K562 (cell line): ENCODE measurements around the gene AMBRA1. TPM values are rescaled to one million over a fixed set of nuclear protein-coding genes. Genes with fewer than 3 reads are reported as not detected.

Experiments used
- ATF3 ChIP-seq, 2 experiments: fragments of 450-650 bp in 1 of 2; sonication (generic) in 1 of 2; formaldehyde crosslinking in 1 of 2; IDR thresholded peaks in 1 of 2; conservative IDR thresholded peaks in 1 of 2; 2 replicates each; pipeline versions ENCODE4 v1.6.1 to v1.8.1; 2016 to 2023; ENCODE audit warnings: mild to moderate bottlenecking in 2 of 2, moderate library complexity in 2 of 2, inconsistent platforms in 1 of 2, missing genetic modification reagents in 1 of 2
- CXXC5 ChIP-seq: fragments of 250-450 bp; sonication (Bioruptor Pico); IDR thresholded peaks from 2 replicates; pipeline ENCODE4 v1.8.0; 2022; ENCODE audit warnings: inconsistent platforms, mild to moderate bottlenecking, moderate library complexity
- DIDO1 ChIP-seq: fragments of 450-650 bp; IDR thresholded peaks from 2 replicates; pipeline ENCODE4 v1.6.1; 2016; ENCODE audit warnings: low read depth, missing biosample characterization, missing genetic modification characterization
- HDGF ChIP-seq: fragments of 450-650 bp; IDR thresholded peaks from 2 replicates; pipeline ENCODE4 v1.6.1; 2016
- HES1 ChIP-seq: fragments of 450-650 bp; IDR thresholded peaks from 2 replicates; pipeline ENCODE4 v1.6.1; 2016; ENCODE audit warnings: low read depth, mild to moderate bottlenecking, moderate library complexity
- HOMEZ ChIP-seq: fragments of 250-450 bp; sonication (Bioruptor Pico); IDR thresholded peaks from 2 replicates; pipeline ENCODE4 v1.4.0; 2020; ENCODE audit warnings: mild to moderate bottlenecking, moderate library complexity
- LEF1 ChIP-seq: fragments of 450-650 bp; IDR thresholded peaks from 2 replicates; pipeline ENCODE4 v1.6.1; 2016; ENCODE audit warnings: mild to moderate bottlenecking
- MTA1 ChIP-seq: fragments of 450-650 bp; IDR thresholded peaks from 2 replicates; pipeline ENCODE4 v1.6.1; 2017; ENCODE audit warnings: borderline replicate concordance
- POLR2A ChIP-seq: fragments of 450-650 bp; conservative IDR thresholded peaks from 2 replicates; pipeline ENCODE4 v1.6.1; 2016
- POLR2H ChIP-seq: IDR thresholded peaks from 2 replicates; pipeline ENCODE4 v1.6.1; 2016; ENCODE audit warnings: missing genetic modification characterization, low read depth, mild to moderate bottlenecking, control low read depth, missing compliant biosample characterization, moderate library complexity
- PURB ChIP-seq: sonication (generic); formaldehyde crosslinking; IDR thresholded peaks from 2 replicates; pipeline ENCODE4 v1.9.0; 2021; ENCODE audit warnings: low read depth, mild to moderate bottlenecking, missing genetic modification reagents
- RBM17 ChIP-seq: fragments of 200-400 bp; formaldehyde crosslinking; IDR thresholded peaks from 2 replicates; pipeline ENCODE4 v1.6.1; 2017; ENCODE audit warnings: low read depth, mild to moderate bottlenecking, low read length, borderline replicate concordance
- RBM22 ChIP-seq: fragments of 200-400 bp; formaldehyde crosslinking; IDR thresholded peaks from 2 replicates; pipeline ENCODE4 v1.6.1; 2018; ENCODE audit warnings: low read length, low read depth; ENCODE audit not compliant: poor library complexity, severe bottlenecking
- SMAD1 ChIP-seq: fragments of 150-350 bp; IDR thresholded peaks from 2 replicates; pipeline ENCODE4 v1.6.1; 2014; ENCODE audit warnings: low read length, low read depth; ENCODE audit not compliant: partially characterized antibody
- SMARCC2 ChIP-seq: fragments of 450-650 bp; IDR thresholded peaks from 2 replicates; pipeline ENCODE4 v1.6.1; 2017; ENCODE audit warnings: antibody characterized with exemption, moderate library complexity, mild to moderate bottlenecking, low read depth
- SMARCE1 ChIP-seq: fragments of 450-650 bp; IDR thresholded peaks from 2 replicates; pipeline ENCODE4 v1.7.1; 2016; ENCODE audit warnings: mild to moderate bottlenecking
- SRSF3 ChIP-seq: fragments of 200-400 bp; formaldehyde crosslinking; IDR thresholded peaks from 2 replicates; pipeline ENCODE4 v1.6.1; 2016; ENCODE audit warnings: mild to moderate bottlenecking, low read length, moderate library complexity; ENCODE audit not compliant: insufficient read depth
- TFAP4 ChIP-seq: sonication (generic); formaldehyde crosslinking; IDR thresholded peaks from 2 replicates; pipeline ENCODE4 v1.8.0; 2022; ENCODE audit warnings: missing genetic modification reagents, mild to moderate bottlenecking, moderate library complexity, borderline replicate concordance
- ZBTB12 ChIP-seq: fragments of 250-450 bp; sonication (Bioruptor Pico); IDR thresholded peaks from 2 replicates; pipeline ENCODE4 v1.4.0; 2020
- ZNF436 ChIP-seq: fragments of 250-450, 450-650 bp; sonication (Bioruptor Pico); formaldehyde crosslinking; IDR thresholded peaks from 2 replicates; pipeline ENCODE4 v1.7.0; 2020; ENCODE audit warnings: mild to moderate bottlenecking
- ZNF586 ChIP-seq: fragments of 450-650 bp; formaldehyde crosslinking; conservative IDR thresholded peaks from 2 replicates; pipeline ENCODE4 v1.4.0; 2020; ENCODE audit warnings: mild to moderate bottlenecking, moderate library complexity
- polyA plus RNA-seq, 8 experiments: library from polyadenylated mRNA; depleted of rRNA in 4 of 8; stranded (reverse) in 5 of 8; unstranded in 3 of 8; fragments of >200 nt; fragmentation: Nextera tagmentation in 2 of 8; fragmentation: Illumina TruSeq in 1 of 8; extraction: Ambion mirVana in 2 of 8; extraction: Trizol in 1 of 8; gene quantifications; 2 replicates each; pipeline versions ENCODE4 v1.2.1 to v1.2.3, GENCODE V29; 2011 to 2014; ENCODE audit warnings: inconsistent platforms in 1 of 8, missing spikeins in 1 of 8
- total RNA-seq, 7 experiments: library from RNA; depleted of rRNA in 6 of 7; stranded (reverse); fragments of >200 nt in 6 of 7; fragmentation: Illumina TruSeq in 2 of 7; extraction: Trizol in 2 of 7; gene quantifications; 2 replicates each; pipeline versions ENCODE4 v1.2.1 to v1.2.3, GENCODE V29; 2011 to 2021; ENCODE audit warnings: low replicate concordance in 1 of 7

Gene AMBRA1
- total and polyA plus RNA-seq, 9 of the 15 experiments (the other 6 are each of a cell fraction or from before 2014, with no cell fraction given), result 0.15 to 24.5 (median 13.0) TPM

- TF ChIP-seq ZBTB12 (no peak), TFAP4 (CRISPR knock-in tag) (no peak), ZNF436 (CRISPR knock-in tag) (no peak), HDGF (0 out of 2 replicates have a peak, but pooled peaks have one; percentile 8), CXXC5 (CRISPR knock-in tag) (no peak), LEF1 (peak; percentile 54; the same call in 1 of the 2 replicates), ZNF586 (CRISPR knock-in tag) (no peak), RBM17 (no peak), SMAD1 (no peak), DIDO1 (no peak), ATF3 (IDR thresholded peaks at IDR 0.05) (peak; percentile 98), ATF3 (CRISPR knock-in tag; conservative IDR thresholded peaks at IDR 0.05) (no peak), HES1 (peak; percentile 38; the same call in 1 of the 2 replicates), POLR2A (no peak), POLR2H (tag) (peak; percentile 47), MTA1 (0 out of 2 replicates have a peak, but pooled peaks have one; percentile 57), SMARCE1 (peak; percentile 92), SRSF3 (no peak), HOMEZ (CRISPR knock-in tag) (no peak), SMARCC2 (peak; percentile 84; the same call in 1 of the 2 replicates), PURB (no peak), RBM22 (no peak)
Measured at GRCh38 chr11:46554213-46555147, 39.3 kb downstream of the AMBRA1 start (continued).
